HL-60 (cell line): ENCODE data around the gene PNN.
A peak's percentile ranks its signal among the peaks of the same experiment; 100 is the strongest.

Source experiments
- GABPA ChIP-seq: IDR thresholded peaks from 2 replicates; pipeline ENCODE4 v1.6.1; 2012; ENCODE audit warnings: low read depth
- POLR2AphosphoS5 ChIP-seq: IDR thresholded peaks from 2 replicates; pipeline ENCODE4 v1.6.1; 2012; ENCODE audit warnings: low read depth
- SPI1 ChIP-seq: IDR thresholded peaks from 2 replicates; pipeline ENCODE4 v1.6.1; 2012; ENCODE audit warnings: low read depth, mild to moderate bottlenecking, borderline replicate concordance
- TF ChIP-seq, protein P1 (sequence below): IDR thresholded peaks from one replicate; pipeline ENCODE4 v1.5.1; 2011; ENCODE audit warnings: low read length, control low read depth, inconsistent platforms; ENCODE audit not compliant: insufficient read depth
- TF ChIP-seq, protein P2 (sequence below): IDR thresholded peaks from 2 replicates; pipeline ENCODE4 v1.6.1; 2012; ENCODE audit warnings: low read depth; ENCODE audit not compliant: insufficient replicate concordance

DNA sequence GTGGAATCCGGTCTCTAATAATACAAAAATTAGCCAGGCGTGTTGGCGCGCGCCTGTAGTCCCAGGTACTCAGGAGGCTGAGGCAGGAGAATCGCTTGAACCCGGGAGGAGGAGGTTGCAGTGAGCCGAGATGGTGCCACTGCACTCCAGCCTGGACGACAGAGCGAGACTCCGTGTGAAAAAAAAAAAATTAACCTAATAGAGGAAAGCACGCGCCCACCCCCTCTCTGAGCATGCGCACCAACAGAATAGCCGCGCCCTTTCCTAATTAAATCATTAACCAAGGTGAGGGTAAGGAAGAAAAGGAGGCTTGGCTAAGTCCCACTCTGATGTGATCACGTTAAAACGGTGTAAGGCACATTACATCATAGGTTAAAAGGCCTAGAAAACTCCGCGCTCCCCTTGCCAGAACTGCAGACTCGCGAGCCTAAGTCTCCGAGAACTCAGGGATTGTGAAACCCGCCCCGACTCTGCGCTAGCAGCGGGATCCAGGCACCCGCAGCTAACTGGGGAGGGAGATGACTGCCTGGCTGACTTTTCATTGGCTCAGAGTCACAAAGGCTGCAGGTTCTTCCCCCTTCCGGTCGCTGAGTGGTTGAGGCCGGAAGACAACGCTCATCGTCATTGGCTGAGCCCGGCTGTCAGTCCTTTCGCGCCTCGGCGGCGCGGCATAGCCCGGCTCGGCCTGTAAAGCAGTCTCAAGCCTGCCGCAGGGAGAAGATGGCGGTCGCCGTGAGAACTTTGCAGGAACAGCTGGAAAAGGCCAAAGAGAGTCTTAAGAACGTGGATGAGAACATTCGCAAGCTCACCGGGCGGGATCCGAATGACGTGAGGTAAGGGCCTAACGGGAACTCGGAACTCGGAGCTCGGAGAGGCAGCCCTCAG lies at the start of gene PNN:
- TF ChIP-seq, protein P1, sequence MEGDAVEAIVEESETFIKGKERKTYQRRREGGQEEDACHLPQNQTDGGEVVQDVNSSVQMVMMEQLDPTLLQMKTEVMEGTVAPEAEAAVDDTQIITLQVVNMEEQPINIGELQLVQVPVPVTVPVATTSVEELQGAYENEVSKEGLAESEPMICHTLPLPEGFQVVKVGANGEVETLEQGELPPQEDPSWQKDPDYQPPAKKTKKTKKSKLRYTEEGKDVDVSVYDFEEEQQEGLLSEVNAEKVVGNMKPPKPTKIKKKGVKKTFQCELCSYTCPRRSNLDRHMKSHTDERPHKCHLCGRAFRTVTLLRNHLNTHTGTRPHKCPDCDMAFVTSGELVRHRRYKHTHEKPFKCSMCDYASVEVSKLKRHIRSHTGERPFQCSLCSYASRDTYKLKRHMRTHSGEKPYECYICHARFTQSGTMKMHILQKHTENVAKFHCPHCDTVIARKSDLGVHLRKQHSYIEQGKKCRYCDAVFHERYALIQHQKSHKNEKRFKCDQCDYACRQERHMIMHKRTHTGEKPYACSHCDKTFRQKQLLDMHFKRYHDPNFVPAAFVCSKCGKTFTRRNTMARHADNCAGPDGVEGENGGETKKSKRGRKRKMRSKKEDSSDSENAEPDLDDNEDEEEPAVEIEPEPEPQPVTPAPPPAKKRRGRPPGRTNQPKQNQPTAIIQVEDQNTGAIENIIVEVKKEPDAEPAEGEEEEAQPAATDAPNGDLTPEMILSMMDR: no peak
- peak; percentile 78; the same call in 1 of the 2 replicates for TF ChIP-seq POLR2AphosphoS5
- TF ChIP-seq, protein P2, sequence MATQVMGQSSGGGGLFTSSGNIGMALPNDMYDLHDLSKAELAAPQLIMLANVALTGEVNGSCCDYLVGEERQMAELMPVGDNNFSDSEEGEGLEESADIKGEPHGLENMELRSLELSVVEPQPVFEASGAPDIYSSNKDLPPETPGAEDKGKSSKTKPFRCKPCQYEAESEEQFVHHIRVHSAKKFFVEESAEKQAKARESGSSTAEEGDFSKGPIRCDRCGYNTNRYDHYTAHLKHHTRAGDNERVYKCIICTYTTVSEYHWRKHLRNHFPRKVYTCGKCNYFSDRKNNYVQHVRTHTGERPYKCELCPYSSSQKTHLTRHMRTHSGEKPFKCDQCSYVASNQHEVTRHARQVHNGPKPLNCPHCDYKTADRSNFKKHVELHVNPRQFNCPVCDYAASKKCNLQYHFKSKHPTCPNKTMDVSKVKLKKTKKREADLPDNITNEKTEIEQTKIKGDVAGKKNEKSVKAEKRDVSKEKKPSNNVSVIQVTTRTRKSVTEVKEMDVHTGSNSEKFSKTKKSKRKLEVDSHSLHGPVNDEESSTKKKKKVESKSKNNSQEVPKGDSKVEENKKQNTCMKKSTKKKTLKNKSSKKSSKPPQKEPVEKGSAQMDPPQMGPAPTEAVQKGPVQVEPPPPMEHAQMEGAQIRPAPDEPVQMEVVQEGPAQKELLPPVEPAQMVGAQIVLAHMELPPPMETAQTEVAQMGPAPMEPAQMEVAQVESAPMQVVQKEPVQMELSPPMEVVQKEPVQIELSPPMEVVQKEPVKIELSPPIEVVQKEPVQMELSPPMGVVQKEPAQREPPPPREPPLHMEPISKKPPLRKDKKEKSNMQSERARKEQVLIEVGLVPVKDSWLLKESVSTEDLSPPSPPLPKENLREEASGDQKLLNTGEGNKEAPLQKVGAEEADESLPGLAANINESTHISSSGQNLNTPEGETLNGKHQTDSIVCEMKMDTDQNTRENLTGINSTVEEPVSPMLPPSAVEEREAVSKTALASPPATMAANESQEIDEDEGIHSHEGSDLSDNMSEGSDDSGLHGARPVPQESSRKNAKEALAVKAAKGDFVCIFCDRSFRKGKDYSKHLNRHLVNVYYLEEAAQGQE: peak; percentile 65
- peak; percentile 79 for TF ChIP-seq GABPA
- no peak for TF ChIP-seq SPI1
